CD4-positive, CD25-positive, alpha-beta regulatory T cell (primary cell): ENCODE data around the gene GALNTL6. TPM values are rescaled to one million over a fixed set of nuclear protein-coding genes. Genes with fewer than 3 reads are reported as not detected.

ENCODE experiments used
- ATAC-seq, 2 donors: fragments of 150-1000 bp; cut with Tn5 transposase; one replicate each; pipeline ENCODE4 v1.10.0; 2021; ENCODE audit warnings: low read depth in 2 of 2, moderate number of reproducible peaks in 2 of 2, moderate library complexity in 1 of 2
- DNase-seq, 3 donors: peaks; one replicate each; pipeline versions ENCODE4 v3.0.0 to v3.0.0-alpha.2; 2012 to 2022; ENCODE audit warnings: mixed read lengths in 1 of 3
- H3K27ac ChIP-seq: one replicate; pipeline ENCODE4 v1.7.0; 2013; ENCODE audit warnings: mild to moderate bottlenecking, low read length; ENCODE audit not compliant: insufficient read depth, poor library complexity, severe bottlenecking
- H3K27me3 ChIP-seq: one replicate; pipeline ENCODE4 v1.7.0; 2013; ENCODE audit warnings: low read length; ENCODE audit not compliant: control insufficient read depth, insufficient read depth
- H3K36me3 ChIP-seq: one replicate; pipeline ENCODE4 v1.7.0; 2013; ENCODE audit warnings: mild to moderate bottlenecking, low read length, moderate library complexity; ENCODE audit not compliant: control insufficient read depth, insufficient read depth
- H3K4me1 ChIP-seq: 2 replicates; pipeline ENCODE4 v1.7.0; 2013; ENCODE audit warnings: mild to moderate bottlenecking, low read length; ENCODE audit not compliant: insufficient read depth, control insufficient read depth, poor library complexity, severe bottlenecking
- H3K4me3 ChIP-seq: one replicate; pipeline ENCODE4 v1.7.0; 2013; ENCODE audit warnings: low read depth, mild to moderate bottlenecking, low read length, moderate library complexity
- H3K9me3 ChIP-seq, 2 experiments: 1 replicate in 1 of 2; 2 replicates in 1 of 2; pipeline ENCODE4 v1.7.0; 2013; ENCODE audit warnings: low read length in 2 of 2, mild to moderate bottlenecking in 1 of 2, moderate library complexity in 1 of 2; ENCODE audit not compliant: control insufficient read depth in 2 of 2
- H3K27ac Mint-ChIP-seq, 3 donors: one replicate each; pipeline ENCODE4 v1.8.0; 2020 to 2022; ENCODE audit warnings: mild to moderate bottlenecking in 3 of 3, mixed read lengths in 3 of 3, moderate library complexity in 2 of 3
- H3K27me3 Mint-ChIP-seq: one replicate; pipeline ENCODE4 v1.8.0; 2022; ENCODE audit warnings: mild to moderate bottlenecking, mixed read lengths
- H3K36me3 Mint-ChIP-seq: one replicate; pipeline ENCODE4 v1.8.0; 2020; ENCODE audit warnings: mixed read lengths
- H3K4me1 Mint-ChIP-seq, 4 donors: one replicate each; pipeline ENCODE4 v1.8.0; 2020 to 2022; ENCODE audit warnings: mixed read lengths in 4 of 4, mild to moderate bottlenecking in 1 of 4
- H3K4me3 Mint-ChIP-seq, 4 donors: one replicate each; pipeline ENCODE4 v1.8.0; 2020 to 2022; ENCODE audit warnings: mild to moderate bottlenecking in 4 of 4, mixed read lengths in 4 of 4, moderate library complexity in 3 of 4
- H3K9me3 Mint-ChIP-seq, 7 donors: one replicate each; pipeline ENCODE4 v1.8.0; 2020 to 2022; ENCODE audit warnings: mixed read lengths in 7 of 7, mild to moderate bottlenecking in 3 of 7, moderate library complexity in 2 of 7
- polyA plus RNA-seq, 4 donors: library from polyadenylated mRNA; unstranded; fragments of 300-500 nt; fragmentation: Illumina TruSeq; gene quantifications; one replicate each; pipeline ENCODE4 v1.2.3, GENCODE V29; 2021
- total RNA-seq: library from RNA; stranded (reverse); gene quantifications from one replicate; pipeline ENCODE4 v1.2.3, GENCODE V29; 2022

Gene GALNTL6
- total and polyA plus RNA-seq, 5 donors from 2014 or later = not detected

- DNase-seq (no peak), ATAC-seq (no peak)
- Mint-ChIP-seq H3K36me3 (peaks cover 3% of the 10 kb centered on the region), H3K27me3 (peaks cover 8% of the 10 kb centered on the region), H3K9me3 (peaks cover 0 to 5% (median 0%) of the 10 kb centered on the region in 7 donors), H3K4me1 (no peaks in the 10 kb centered on the region), H3K4me3 (no peak overlapping the region), H3K27ac (no peak overlapping the region)
- no peaks in the 10 kb centered on the region for H3K4me1 ChIP-seq
- peaks cover 3% of the 10 kb centered on the region for H3K27me3 ChIP-seq
- no peak overlapping the region for H3K27ac ChIP-seq
- H3K9me3 ChIP-seq = no peaks in the 10 kb centered on the region
- H3K36me3 ChIP-seq = no peaks in the 10 kb centered on the region
- H3K4me3 ChIP-seq = no peak overlapping the region
These were observed 1274.9 kb downstream of the GALNTL6 start for GRCh38 chr4:173088144-173088543.
